ENCODE measurements around the gene RPP25.

Gene RPP25

DNA sequence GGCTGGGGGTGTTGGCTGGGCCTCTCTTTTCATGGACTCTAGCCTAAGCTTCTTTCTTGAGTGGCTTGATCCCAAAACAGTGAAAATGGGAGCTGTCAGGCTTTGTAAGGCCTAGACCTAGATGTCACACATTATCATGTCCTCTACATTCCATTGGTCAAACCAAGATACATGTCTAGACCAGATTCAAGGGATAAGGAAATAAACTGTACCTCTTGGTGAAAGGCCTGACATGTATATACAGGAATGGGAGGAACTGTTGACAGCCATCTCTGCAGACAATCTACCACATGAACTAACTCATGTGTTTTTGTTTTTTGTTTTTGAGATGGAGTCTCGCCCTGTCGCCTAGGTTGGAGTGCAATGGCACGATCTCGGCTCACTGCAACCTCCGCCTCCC lies 11.1 kb upstream of the RPP25 start:
- no peak for DNase-seq (ENCODE audit: insufficient read length, low spot score)
- no peak for FAIRE-seq
- TF ChIP-seq POU2F2 (IDR thresholded peaks at IDR 0.05; ENCODE audit: low read depth, low read length), result no peak
- no peak for TF ChIP-seq POLR2AphosphoS5 (IDR thresholded peaks at IDR 0.05; ENCODE audit: low read depth, low read length)
- TF ChIP-seq PAX5 (IDR thresholded peaks at IDR 0.05; ENCODE audit: insufficient read depth, low read length, severe bottlenecking), result no peak
- TF ChIP-seq TAF1 (IDR thresholded peaks at IDR 0.05; ENCODE audit: low read depth, low read length), result no peak
- no peak for TF ChIP-seq SPI1 (IDR thresholded peaks at IDR 0.05; ENCODE audit: low read depth, low read length)
- TF ChIP-seq POLR2A (IDR thresholded peaks at IDR 0.05; ENCODE audit: low read depth, low read length), result no peak

DNA sequence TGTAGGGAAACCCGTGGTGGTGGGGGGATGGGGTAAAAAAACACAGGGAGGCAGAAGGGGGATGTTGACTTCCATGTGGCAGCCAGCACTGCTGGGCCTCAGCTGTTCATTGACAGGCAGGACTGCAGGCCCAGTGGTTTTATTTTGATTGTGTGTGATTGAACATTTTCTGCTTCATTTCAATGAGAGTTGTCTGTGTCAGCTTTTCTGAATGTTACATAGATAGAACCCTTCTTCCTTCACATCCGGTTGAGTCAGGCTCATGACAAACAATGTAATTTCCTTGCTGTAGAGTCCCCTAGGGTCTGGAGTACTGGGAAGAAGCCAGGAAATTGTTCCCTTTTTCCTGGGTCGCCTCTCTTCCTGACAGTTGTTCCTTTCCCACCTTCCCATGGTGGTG lies 8.2 kb upstream of the RPP25 start:
- FAIRE-seq (no peak), DNase-seq (ENCODE audit: insufficient read length, low spot score) (no peak)
- TF ChIP-seq SPI1 (IDR thresholded peaks at IDR 0.05; ENCODE audit: low read depth, low read length), result no peak
- TF ChIP-seq PAX5 (IDR thresholded peaks at IDR 0.05; ENCODE audit: insufficient read depth, low read length, severe bottlenecking), result no peak
- TF ChIP-seq POU2F2 (IDR thresholded peaks at IDR 0.05; ENCODE audit: low read depth, low read length), result no peak
- no peak for TF ChIP-seq POLR2AphosphoS5 (IDR thresholded peaks at IDR 0.05; ENCODE audit: low read depth, low read length)
- no peak for TF ChIP-seq POLR2A (IDR thresholded peaks at IDR 0.05; ENCODE audit: low read depth, low read length)
- TF ChIP-seq TAF1 (IDR thresholded peaks at IDR 0.05; ENCODE audit: low read depth, low read length), result no peak

DNA sequence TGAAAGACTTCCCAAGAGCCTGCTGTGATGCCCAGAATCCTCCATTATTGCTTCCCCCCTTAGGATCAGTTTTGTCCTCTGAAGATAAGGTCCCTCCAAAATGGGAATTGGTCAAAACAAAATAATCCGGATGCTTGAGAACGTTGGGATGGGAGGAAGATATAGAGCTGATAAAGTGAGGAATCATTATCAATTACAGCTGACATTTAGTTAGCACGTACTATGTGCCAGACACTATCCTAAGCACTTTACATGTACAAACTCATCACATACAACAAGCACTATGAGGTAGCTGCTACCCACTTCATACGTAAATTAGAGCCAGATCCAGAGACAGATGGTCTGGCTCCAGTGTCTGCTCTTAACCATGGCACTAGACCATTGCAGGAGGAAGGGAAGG lies 6.6 kb upstream of the RPP25 start:
- DNase-seq (ENCODE audit: insufficient read length, low spot score), result no peak
- FAIRE-seq, result no peak
- TF ChIP-seq TAF1 (IDR thresholded peaks at IDR 0.05; ENCODE audit: low read depth, low read length), result no peak
- TF ChIP-seq POLR2A (IDR thresholded peaks at IDR 0.05; ENCODE audit: low read depth, low read length), result no peak
- TF ChIP-seq POLR2AphosphoS5 (IDR thresholded peaks at IDR 0.05; ENCODE audit: low read depth, low read length), result no peak
- no peak for TF ChIP-seq SPI1 (IDR thresholded peaks at IDR 0.05; ENCODE audit: low read depth, low read length)
- TF ChIP-seq POU2F2 (IDR thresholded peaks at IDR 0.05; ENCODE audit: low read depth, low read length), result no peak
- TF ChIP-seq PAX5 (IDR thresholded peaks at IDR 0.05; ENCODE audit: insufficient read depth, low read length, severe bottlenecking), result no peak

DNA sequence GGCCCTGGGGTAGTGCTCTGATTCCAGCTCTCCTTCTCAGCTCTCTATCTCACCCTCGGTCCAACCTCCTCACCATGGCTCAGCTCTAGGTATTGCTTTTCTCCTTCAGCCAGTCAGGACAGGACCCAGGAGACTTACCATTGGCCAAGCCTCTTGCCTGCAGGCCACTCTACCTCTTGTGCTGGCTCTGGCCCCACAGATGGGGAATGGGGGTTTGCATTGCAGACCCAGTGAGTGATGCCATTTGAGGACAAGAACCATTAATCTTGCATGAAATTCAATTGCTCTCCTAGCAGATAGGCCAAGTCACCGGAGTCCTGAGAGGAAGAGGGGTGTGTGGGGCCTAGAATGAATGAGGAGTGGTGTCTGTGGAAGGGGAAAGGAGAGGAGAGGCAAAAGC lies 6.1 kb upstream of the RPP25 start:
- FAIRE-seq, result no peak
- TF ChIP-seq TAF1 (IDR thresholded peaks at IDR 0.05; ENCODE audit: low read depth, low read length) (no peak), POLR2AphosphoS5 (IDR thresholded peaks at IDR 0.05; ENCODE audit: low read depth, low read length) (no peak), PAX5 (IDR thresholded peaks at IDR 0.05; ENCODE audit: insufficient read depth, low read length, severe bottlenecking) (no peak), POLR2A (IDR thresholded peaks at IDR 0.05; ENCODE audit: low read depth, low read length) (no peak), POU2F2 (IDR thresholded peaks at IDR 0.05; ENCODE audit: low read depth, low read length) (no peak), SPI1 (IDR thresholded peaks at IDR 0.05; ENCODE audit: low read depth, low read length) (no peak)
- DNase-seq (ENCODE audit: insufficient read length, low spot score), result no peak

DNA sequence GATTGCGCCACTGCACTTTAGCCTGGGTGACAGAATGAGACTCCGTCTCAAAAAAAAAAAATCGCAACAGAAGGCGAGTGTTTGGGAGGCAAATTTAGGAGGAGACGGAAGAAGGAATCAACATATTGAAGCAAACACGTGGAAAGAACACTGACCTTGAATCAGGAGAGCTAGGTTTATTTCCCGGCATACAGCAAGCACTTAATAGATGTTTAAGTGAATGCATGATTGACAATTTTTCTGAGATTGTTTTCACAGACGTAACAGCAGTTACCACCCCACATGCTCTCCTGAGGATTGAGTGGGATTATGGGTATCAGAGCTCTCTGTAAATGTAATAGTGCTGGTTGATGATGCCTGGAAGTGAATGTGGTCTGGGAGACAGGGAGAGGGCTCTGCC lies 5.6 kb upstream of the RPP25 start:
- TF ChIP-seq PAX5 (IDR thresholded peaks at IDR 0.05; ENCODE audit: insufficient read depth, low read length, severe bottlenecking), result no peak
- TF ChIP-seq POLR2A (IDR thresholded peaks at IDR 0.05; ENCODE audit: low read depth, low read length), result no peak
- no peak for TF ChIP-seq SPI1 (IDR thresholded peaks at IDR 0.05; ENCODE audit: low read depth, low read length)
- no peak for TF ChIP-seq POLR2AphosphoS5 (IDR thresholded peaks at IDR 0.05; ENCODE audit: low read depth, low read length)
- TF ChIP-seq POU2F2 (IDR thresholded peaks at IDR 0.05; ENCODE audit: low read depth, low read length), result no peak
- no peak for TF ChIP-seq TAF1 (IDR thresholded peaks at IDR 0.05; ENCODE audit: low read depth, low read length)
- no peak for FAIRE-seq
- DNase-seq (ENCODE audit: insufficient read length, low spot score), result no peak

DNA sequence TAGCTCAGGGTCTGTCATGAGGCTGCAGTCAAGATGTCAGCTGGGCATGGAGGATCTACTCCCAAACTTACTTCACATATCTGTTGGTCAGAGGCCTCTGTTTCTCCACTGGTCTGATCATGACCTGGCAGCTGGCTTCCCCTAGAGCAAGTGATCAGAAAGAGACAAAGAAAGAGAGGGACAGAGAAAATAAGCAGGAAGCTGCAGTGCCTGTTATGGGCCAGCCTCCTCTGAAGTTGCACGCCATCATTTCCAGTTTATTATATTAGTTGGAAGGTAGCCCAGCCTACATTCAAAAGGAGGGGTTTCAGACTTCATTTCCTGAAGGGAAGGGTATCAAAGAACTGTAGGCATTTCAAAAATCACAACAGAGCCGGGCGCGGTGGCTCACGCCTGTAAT lies 5.0 kb upstream of the RPP25 start:
- no peak for DNase-seq (ENCODE audit: insufficient read length, low spot score)
- FAIRE-seq, result no peak
- no peak for TF ChIP-seq SPI1 (IDR thresholded peaks at IDR 0.05; ENCODE audit: low read depth, low read length)
- TF ChIP-seq POLR2AphosphoS5 (IDR thresholded peaks at IDR 0.05; ENCODE audit: low read depth, low read length), result no peak
- TF ChIP-seq PAX5 (IDR thresholded peaks at IDR 0.05; ENCODE audit: insufficient read depth, low read length, severe bottlenecking), result no peak
- TF ChIP-seq TAF1 (IDR thresholded peaks at IDR 0.05; ENCODE audit: low read depth, low read length), result no peak
- TF ChIP-seq POLR2A (IDR thresholded peaks at IDR 0.05; ENCODE audit: low read depth, low read length), result no peak
- no peak for TF ChIP-seq POU2F2 (IDR thresholded peaks at IDR 0.05; ENCODE audit: low read depth, low read length)

DNA sequence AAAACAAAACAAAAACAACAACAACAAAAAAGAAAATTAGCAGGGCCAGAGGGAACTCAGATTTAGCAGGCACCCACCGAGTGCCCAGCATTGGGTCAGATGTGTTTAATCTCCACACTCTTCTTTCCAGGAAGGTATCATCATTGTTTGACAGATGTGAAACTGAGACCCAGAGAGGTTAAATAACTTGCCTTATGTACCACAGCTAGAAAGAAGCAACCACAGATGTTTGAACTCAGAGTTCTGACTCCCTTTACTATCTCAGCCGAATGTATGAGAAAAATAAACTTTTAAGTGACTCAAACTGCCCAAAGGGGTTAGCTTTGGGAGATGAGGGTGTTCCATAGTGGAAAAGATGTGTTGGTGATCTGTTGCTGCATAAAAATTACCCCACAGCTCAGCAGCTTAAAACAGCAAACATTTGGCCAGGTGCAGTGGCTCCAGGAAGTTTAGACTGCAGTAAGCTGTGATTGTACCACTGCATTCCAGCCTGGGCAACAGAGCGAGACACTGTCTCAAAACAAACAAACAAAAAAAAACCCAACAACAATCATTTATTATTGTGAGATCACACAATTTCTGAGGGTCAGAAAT lies 4.5 kb upstream of the RPP25 start:
- DNase-seq (ENCODE audit: insufficient read length, low spot score) (no peak), FAIRE-seq (no peak)
- TF ChIP-seq POU2F2 (IDR thresholded peaks at IDR 0.05; ENCODE audit: low read depth, low read length) (no peak), SPI1 (IDR thresholded peaks at IDR 0.05; ENCODE audit: low read depth, low read length) (no peak), PAX5 (IDR thresholded peaks at IDR 0.05; ENCODE audit: insufficient read depth, low read length, severe bottlenecking) (no peak), POLR2AphosphoS5 (IDR thresholded peaks at IDR 0.05; ENCODE audit: low read depth, low read length) (no peak), POLR2A (IDR thresholded peaks at IDR 0.05; ENCODE audit: low read depth, low read length) (no peak)

DNA sequence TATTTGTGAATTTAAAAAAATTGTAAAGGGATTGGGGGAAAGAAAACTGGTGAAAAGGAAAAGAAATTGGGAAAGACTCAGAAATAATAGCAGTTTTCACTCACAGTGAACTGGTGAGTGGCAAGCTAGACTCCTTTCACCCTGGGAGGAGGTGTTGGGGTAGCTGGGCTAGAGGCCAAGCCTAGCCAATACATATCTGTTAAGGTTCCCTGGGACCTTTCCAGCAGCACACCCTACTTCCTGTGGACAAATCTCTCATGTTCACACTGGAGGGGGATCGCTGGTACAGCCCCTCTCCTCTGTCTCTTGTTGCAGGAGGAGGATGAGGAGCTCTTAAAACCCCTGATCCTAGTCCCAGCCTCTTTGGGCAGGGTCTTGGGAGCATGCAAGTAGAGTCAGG lies 3.7 kb upstream of the RPP25 start:
- no peak for FAIRE-seq
- TF ChIP-seq PAX5 (IDR thresholded peaks at IDR 0.05; ENCODE audit: insufficient read depth, low read length, severe bottlenecking) (no peak), SPI1 (IDR thresholded peaks at IDR 0.05; ENCODE audit: low read depth, low read length) (no peak), TAF1 (IDR thresholded peaks at IDR 0.05; ENCODE audit: low read depth, low read length) (no peak), POU2F2 (IDR thresholded peaks at IDR 0.05; ENCODE audit: low read depth, low read length) (no peak), POLR2A (IDR thresholded peaks at IDR 0.05; ENCODE audit: low read depth, low read length) (no peak), POLR2AphosphoS5 (IDR thresholded peaks at IDR 0.05; ENCODE audit: low read depth, low read length) (no peak)
- DNase-seq (ENCODE audit: insufficient read length, low spot score), result no peak

DNA sequence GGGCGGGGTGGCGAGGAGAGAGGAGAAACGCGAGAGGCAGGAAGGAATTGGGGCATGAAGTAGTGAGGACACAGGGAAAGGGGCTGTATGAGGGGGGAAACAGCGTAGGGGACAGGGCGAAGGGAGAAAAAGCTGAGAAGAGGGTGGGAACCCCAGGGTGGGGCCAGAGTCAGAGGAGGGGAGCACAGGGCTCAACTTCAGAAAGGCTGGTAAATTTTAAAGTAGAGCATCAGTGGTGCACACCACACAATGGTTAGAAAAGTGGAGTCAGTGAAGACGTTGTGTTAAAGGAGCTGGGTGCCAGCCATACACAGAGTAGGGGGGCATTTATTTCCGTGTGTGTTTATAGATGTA lies 3.0 kb upstream of the RPP25 start:
- DNase-seq (ENCODE audit: insufficient read length, low spot score) (no peak), FAIRE-seq (no peak)
- no peak for TF ChIP-seq TAF1 (IDR thresholded peaks at IDR 0.05; ENCODE audit: low read depth, low read length)
- TF ChIP-seq PAX5 (IDR thresholded peaks at IDR 0.05; ENCODE audit: insufficient read depth, low read length, severe bottlenecking), result no peak
- TF ChIP-seq POLR2A (IDR thresholded peaks at IDR 0.05; ENCODE audit: low read depth, low read length), result no peak
- no peak for TF ChIP-seq POU2F2 (IDR thresholded peaks at IDR 0.05; ENCODE audit: low read depth, low read length)
- no peak for TF ChIP-seq POLR2AphosphoS5 (IDR thresholded peaks at IDR 0.05; ENCODE audit: low read depth, low read length)
- no peak for TF ChIP-seq SPI1 (IDR thresholded peaks at IDR 0.05; ENCODE audit: low read depth, low read length)
